DMS 273 (cell line): ENCODE measurements around the gene TRPV3.
"Not testable (repeated sequence)": the region's sequence is repeated elsewhere in the genome, so short reads cannot be mapped to it uniquely, and the experiment has no call there.

Source experiments
- DNase-seq: peaks from one replicate; lab custom pipeline; 2025; ENCODE audit not compliant: unreplicated experiment; lab: John Stamatoyannopoulos, UW

TRPV3 gene

DNA sequence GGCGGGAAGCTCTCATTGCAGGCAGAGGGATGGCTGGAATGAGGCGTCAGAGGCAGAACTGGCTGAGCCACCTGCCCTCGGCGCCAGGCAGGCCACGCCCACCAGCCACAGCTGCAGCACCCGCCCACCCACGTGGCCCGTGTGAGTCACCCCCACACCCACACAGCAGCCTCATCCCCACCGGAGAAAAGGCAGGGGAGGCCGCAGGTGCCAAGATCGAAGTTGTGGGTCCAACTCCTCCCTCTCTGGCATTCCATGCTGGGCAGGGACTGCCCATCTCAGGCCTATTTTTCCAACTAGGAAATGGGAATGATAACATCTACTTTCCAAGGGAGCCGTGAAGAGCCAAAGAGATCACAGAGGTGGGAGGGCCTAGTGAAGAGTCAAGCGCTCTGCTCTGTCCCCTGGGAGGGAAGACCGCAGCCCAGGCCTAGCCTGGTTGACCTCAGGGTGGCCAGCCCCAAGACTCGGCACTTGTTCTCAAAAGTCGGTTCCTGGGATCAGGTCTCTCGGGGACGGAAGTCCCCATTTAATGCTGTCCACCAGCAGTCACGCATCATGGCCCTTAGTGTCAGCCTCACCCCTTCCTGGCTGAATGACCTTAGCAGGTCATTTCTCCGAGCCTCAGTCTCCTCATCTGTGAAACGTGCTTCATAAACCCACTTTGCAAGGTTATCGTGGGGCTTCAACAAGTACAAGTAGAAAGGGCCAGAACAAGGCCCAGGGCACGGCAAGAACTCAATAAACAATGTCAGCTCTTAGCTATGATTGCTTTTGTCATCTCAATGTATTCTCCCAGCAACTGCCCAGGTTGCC is at the start of gene TRPV3:
TSS of gene TRPV3 (minus strand) at position 45 of the 816 bp plus-strand sequence. CDS start 2,962 bp downstream, outside the sequence.
- DNase-seq = no peak

- DNase-seq = no peak
Measured at GRCh38 chr17:3603870-3604259, 46.3 kb upstream of the TRPV3 start.

DNA sequence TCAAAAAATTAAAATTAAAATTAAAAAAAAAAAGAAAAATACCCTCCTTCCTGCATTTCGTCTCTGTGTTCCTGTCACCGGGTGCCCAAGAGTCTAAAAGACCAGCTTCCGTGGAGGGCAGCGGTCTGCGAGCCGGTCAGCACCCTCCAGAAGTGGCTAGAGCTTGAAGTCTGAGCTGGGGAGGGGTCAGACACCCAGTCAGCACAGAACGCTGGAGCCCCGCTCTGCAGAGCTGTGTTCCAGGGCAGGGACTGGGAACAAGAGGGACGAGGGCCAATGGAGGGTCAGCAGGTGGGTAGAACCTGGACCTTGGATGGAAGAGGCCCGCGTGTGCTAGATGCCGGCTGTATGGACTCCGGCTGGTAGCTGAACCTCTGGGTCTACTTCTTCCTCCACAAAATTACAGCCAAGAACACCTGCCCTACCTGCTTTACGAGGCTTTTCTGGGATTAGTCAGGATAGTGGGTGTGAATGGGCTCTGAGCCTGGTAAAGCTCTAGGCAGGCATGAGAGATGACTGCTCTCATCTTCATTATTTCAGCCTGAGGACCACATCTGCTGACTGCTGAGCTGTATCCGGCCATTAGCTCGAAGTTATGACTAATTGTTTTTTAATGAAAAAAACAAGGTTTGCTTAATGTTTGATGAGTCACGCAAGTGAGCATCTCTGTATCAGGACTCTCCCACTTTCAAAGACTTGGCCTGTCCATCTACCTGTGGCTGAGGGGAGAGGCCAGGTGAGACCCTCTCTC is 45.7 kb upstream of the TRPV3 start:
- no peak for DNase-seq

GRCh38 chr17:3602499-3602898 is 44.9 kb upstream of the TRPV3 start:
- DNase-seq = peak; percentile 44

- no peak for DNase-seq
Measured at GRCh38 chr17:3600529-3601205, 43.1 kb upstream of the TRPV3 start.

DNA sequence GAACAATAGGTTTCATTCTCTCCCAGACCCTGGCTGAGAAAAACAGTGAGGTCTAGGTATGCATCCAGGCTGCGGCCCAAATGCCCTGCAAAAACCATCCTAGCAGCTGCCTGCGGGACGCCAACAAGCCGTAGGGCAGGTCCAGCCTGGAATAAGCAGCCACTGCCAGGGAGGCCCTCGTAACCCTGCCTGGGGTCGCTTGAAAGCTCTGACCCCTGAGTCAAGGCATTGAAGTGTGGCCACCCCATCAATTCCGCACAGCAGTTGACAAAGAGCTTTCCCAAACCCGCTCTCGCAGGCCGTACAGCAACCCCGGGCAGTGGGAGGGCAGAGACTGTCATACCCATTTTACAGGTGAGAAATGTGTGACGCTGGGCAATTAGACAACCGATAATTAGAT is 40.5 kb upstream of the TRPV3 start:
- no peak for DNase-seq

DNA sequence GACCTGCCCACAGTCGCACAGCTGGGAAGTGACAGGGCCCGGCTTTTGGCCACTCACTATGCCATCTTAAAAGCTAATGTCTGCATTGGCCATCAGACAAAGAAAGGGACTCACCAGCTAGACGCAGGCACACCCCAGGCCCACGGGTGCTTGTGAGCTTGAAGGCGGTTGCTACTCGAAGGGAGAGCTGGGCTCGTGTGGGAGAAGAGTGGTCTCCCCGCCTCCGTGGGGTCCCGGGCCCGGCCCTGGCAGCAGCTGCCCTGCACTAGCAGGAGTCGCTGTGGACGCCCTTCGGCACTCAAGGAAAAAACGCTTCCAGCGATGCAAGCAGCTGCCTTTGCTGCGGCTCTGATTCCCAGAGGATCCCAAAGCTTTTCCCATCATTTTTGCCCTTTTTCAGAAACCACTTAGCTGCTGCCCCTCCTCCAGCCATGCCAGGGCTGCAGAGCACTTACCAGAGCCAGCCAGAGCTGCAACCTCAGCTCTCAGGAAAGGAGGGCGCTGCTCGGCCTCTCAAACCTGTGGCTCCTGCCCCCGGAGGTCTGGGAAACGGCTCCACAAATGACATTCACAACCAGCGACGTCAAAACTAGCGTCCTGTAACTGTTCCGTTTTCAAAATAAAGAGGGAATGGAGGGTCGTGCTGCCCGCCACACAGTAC is 39.3 kb upstream of the TRPV3 start:
- DNase-seq = no peak

- no peak for DNase-seq
Measured at GRCh38 chr17:3594976-3595375, 37.4 kb upstream of the TRPV3 start.

DNA sequence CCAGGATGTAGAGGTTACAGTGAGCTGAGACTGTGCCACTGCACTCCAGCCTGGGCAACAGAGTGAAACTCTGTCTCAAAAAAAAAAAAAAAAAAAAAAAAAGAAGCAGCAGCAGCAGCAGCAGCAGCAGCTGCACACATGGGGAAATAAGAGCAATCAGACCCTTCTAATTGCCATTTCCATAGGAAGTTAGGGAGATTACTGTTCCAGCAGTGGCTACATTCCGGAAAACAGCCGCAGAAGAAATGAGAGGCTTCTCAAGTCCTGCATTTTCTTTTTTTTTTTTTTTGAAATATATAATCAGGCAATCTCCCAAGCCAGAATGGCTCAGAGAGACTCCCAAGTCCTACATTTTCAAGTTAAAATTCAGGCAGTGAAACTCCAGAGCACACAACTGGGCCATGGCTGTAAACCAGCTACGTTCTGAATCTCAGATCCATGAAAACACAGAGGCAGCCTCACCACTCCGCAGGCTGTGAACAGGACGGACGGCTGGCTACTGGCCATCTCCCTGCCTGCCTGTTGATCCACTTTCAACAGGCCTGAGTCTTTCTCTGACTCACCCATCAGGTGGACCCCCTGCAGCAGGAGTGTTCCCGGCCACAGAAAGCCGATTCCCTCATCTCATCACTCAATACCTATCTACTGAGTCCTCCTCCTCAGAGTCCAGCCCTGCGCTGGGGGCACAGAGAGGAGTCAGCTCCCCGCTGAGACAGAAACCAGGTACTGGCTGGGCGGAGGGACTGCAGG is 36.6 kb upstream of the TRPV3 start:
- no peak for DNase-seq

GRCh38 chr17:3593384-3593783 is 35.8 kb upstream of the TRPV3 start:
- no peak for DNase-seq

DNA sequence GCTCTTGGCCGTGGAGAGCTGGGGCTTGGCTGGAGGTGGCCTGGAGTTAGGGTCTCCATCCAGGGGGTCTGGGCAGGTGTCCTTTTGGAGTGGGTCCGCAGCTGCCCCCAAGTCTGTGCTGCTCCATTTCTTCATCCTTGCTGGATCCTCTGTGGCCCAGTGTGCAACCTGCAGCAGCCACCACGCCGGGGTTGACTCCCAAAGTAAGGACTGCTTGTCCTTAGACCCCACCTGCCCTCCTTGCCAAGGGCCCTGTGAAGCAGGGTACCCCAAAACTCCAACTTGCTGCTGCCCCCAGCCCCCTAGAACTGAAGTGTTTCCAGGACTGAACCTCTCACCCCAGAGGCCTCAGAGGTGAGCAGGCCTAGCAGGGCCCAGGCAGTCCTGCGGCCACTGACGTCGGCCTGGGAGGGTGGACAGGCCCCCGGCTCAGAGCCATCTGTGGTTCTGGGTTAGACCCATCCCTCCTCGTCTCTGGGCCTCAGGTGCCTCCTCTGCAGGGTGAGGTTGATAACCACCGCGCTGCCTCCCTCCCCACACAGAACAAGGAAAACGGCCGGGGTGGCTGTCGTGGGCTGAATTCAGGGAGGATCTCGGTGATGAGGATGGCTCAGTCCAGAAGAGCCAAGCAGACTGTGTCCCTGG is 34.7 kb upstream of the TRPV3 start:
- DNase-seq = no peak

DNA sequence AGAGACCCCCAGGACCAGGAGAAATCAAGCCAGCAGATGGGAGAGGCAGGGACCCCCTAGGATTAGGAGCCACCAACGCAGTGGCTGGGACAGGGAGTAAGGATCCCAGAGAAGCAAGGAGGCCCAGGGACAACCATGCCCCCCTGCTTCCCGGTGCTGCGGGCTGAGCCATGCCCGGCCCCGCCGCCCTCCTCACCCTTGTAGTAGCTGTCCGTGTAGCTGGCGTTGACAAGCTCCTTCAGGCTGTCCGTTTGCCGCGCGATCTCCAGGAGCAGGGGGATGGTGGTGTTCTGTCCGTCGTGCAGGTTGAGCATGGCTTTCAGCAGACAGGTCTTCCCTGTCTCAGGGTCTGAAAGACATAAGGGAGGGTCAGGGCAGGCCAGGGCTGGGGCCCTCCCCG is 33.2 kb upstream of the TRPV3 start:
- no peak for DNase-seq

DNA sequence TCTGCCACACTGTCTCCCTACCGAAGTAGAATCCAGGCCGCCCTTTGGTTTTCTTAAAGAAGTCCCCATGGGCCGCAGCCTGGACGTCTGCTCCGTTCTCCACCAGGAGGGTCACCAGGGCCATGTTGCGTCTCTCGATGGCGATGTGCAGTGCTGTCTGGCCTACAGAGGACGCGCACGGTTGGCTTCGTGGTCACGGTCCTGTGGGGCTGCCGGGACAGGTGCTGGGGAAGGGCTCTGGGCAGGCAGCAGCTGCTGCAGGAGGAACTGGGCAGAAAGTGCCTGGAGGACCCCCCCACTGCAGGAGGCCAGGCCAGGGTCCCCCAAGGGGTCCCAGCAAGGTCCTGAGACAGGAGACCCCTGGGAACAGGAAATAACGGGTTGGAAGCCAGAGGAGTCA is 32.6 kb upstream of the TRPV3 start:
- no peak for DNase-seq

GRCh38 chr17:3589784-3590183 is 32.2 kb upstream of the TRPV3 start:
- DNase-seq = no peak

DNA sequence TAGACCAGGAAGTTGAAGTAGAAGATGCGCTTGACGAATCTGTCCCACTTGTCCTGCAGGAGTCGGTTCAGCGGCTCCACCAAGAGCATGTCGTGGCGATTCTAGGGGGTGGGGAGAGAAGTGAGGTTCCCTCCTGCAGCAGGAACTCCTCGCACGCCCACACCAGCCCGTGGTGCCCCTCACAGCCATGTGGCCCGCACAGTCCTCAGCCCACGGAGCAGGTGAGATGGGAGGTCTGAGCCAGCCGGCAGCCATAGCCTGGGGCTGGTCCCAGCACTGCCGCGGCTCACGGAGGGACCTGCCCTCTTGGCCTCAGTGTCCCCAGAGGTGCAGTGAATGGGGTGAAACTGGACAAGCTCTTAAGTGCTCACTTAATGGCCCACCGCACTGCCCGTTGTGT is 28.2 kb upstream of the TRPV3 start:
- no peak for DNase-seq

GRCh38 chr17:3583456-3583855 is 25.8 kb upstream of the TRPV3 start:
- DNase-seq = no peak

GRCh38 chr17:3582915-3583314 is 25.3 kb upstream of the TRPV3 start:
- DNase-seq = no peak

GRCh38 chr17:3578667-3579066 is 21.1 kb upstream of the TRPV3 start:
- not testable (repeated sequence) for DNase-seq

DNA sequence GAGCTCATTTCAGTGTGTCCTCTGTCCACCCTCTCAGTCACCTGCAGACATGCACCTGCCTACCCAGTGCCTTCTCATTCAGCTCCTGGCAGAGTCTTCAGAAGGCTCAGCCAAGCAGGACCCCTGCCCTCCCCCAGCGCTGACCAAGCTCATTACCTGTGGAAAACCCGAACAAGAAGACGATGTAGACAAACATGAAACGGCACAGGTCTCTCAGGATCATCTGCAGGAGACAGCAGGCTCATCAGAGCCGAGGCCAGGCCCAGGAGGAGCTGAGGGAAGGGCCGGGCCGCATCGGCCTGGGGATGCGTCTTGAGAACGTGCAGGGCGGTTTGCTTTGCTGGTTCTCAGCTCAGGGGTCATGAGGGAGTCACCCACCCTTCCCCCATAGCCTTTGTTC is 19.4 kb upstream of the TRPV3 start:
- DNase-seq = no peak

GRCh38 chr17:3575511-3575910 is 17.9 kb upstream of the TRPV3 start:
- no peak for DNase-seq
